Stimulated activated CD4-positive, alpha-beta T cell treated with anti-CD3 and anti-CD28 coated beads, Interleukin-15, amount 100 ng/mL, for 24 hours (primary cell): ENCODE measurements around the gene WDR47.
"Not testable (repeated sequence)": the region's sequence is repeated elsewhere in the genome, so short reads cannot be mapped to it uniquely, and the experiment has no call there.

ENCODE experiments used
- DNase-seq: peaks from one replicate; pipeline ENCODE4 v3.0.0-alpha.2; 2020

The WDR47 gene

DNA sequence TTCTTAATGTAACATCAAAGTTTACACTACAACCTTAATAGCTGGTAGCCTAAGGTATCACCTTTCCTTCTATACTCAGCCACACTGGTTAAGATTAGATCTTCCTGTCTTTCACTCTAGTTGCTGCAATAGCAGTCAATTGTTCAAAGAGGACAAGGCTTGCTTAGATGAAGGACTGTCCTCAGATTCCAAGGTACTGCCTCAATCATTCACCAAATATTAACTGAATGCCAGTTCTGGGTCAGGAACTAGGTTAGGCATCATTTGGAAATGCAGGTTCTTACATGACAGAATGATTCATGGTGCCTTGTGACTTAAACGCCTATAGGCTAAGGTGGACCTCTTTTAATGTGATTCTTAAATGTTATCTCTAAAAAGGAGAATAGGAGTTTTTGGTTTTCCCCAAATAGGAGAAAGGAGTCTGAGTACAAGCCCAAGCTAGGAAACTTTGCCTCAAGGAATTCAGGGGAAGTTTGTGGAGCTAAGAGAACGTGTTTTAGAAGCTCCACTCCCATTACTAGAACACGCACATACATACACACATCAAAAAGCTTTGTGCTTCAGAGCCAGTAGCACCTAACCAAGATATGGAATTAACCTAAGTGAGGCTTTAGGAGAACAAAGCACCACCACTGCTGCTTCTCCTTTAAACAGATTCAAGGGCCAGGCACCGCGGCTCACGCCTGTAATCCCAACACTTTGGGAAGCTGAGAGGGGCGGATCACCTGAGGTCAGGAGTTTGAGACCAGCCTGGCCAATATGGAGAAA is 8.5 kb upstream of the WDR47 start:
- no peak for DNase-seq

DNA sequence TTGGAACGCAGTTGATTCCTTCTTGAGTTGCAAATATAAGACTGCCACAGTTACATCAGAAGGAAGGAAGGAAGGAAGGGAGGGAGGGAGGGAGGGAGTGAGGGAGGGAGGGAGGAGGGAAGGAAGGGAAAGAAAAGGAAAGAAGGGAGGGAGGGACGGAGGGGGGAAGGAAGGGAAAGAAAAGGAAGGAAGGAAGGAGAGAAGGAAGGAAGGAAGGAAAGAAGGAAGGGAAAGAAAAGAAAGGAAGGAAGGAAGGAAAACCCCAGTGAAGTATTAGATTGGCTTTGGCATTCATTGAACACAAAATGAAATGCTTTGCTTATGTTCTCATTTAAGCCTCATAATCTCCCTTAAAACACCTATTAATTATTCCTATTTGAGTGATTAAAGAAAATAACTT is 6.4 kb upstream of the WDR47 start:
- DNase-seq = no peak

DNA sequence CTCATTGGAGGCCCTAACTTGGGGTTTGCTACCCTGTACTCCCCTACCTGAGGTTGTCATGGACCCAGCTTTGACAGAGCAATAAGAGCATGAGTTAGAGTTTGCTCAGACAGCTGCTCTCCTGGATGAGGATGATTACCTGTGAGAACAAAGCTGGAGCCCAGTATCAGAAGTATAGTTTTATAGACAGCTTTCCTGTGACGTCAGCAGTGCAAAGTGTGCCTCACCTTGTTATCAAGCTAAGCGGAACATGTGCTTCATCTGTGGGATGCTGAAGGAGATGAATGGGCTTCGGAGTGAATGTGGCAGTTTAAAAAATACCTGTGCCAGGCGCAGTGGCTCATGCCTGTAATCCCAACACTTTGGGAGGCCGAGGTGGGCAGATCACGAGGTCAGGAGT is 5.4 kb upstream of the WDR47 start:
- DNase-seq = no peak

DNA sequence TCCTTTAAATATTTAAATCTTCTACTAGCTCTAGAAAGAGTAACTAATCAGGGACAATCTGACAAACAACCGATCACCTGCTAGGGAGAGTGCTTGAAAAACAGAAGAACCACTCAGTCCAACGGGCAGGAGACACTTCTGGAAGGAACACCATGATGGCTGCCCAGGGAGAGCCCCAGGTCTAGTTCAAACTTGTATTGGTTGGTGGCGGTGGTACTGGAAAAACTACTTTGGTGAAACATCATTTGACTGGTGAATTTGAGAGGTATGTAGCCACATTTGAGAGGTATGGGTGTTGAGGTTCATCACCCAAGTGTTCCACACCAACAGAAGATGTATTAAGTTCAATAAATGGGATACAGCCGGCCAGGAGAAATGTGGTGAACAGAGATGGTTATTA is 4.8 kb upstream of the WDR47 start:
- no peak for DNase-seq

DNA sequence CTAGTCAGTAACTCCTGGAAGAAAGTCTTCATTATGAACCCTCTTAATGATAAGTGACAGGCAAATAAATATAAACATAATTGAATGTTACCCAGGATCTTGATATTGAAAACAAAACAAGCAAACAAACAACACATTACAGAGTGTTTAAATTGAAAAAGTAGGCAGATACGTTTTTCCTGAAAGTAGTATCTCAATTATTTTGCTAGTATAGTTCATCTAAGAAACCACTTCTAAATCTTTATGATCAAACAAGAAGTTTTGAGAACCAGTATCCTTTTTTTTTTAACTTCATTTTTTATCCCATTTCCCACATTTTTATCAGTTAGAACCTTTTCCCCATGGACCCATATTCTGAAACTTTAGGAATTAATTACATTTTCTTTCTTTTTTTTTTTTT is 3.7 kb upstream of the WDR47 start:
- DNase-seq = no peak

DNA sequence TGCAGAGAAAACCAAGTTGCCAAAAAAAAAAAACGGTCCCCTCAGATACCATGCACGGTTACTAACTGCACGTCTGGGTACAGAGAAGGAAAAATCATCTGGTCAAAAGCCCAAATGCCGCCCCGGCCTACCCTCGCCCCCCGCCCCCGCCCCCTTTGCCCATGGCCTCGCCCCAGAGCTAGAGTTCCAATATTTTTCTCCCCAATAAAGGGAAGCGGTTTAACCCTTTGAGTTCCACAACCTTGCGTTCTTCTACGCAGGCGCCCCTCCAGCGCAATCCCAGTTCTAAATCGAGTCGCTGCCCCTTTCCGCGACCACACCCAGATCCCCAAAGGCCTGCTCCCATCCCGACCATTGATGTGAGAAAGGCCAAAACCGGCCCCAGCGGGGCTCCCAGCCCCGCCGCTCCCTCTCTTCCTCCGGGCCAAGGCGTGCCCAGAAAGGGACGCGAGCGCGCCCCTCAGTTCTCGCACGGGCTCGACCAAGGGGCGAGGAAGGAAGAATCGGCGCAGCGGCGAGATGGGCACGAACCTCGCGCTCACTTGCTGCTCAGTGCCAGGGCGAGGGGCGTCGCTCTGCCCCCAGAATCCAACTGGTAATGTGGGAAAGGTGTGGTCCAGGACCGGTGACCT is 797 bp downstream of the WDR47 start:
- DNase-seq = peak; percentile 47

DNA sequence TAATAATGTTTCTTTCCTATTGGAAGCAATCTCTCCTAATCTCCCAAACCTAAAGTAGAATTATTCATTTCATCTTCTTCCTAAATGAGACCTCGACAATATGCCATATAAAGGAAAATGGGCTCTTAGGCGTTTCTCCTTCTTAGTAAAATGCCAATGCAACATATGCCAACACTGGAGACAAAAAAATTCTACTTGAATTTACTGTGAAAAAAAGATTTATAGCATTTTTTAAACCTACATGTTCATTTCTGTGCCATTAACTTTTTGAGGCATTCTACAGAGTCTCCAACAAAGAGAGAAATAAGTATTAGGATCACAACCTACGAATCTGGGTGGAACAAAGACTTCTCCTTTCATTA is 1.3 kb downstream of the WDR47 start:
- DNase-seq = no peak

DNA sequence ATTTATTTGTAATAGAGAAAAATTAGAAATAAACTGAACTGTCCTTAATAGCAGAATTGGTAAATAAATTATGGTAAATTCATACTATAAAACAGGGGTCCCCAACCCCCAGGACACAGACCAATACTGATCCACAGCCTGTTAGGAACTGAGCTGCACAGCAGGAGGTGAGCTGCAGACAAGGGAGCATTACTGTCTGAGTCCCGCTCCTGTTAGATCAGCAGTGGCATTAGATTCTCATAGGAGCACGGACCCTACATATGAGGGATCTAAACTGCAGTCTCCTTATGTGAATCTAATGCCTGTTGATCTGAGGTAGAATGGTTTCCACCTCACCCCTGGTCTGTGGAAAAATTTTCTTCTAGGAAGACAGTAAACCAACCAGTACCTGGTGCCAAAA is 7.5 kb downstream of the WDR47 start:
- no peak for DNase-seq

DNA sequence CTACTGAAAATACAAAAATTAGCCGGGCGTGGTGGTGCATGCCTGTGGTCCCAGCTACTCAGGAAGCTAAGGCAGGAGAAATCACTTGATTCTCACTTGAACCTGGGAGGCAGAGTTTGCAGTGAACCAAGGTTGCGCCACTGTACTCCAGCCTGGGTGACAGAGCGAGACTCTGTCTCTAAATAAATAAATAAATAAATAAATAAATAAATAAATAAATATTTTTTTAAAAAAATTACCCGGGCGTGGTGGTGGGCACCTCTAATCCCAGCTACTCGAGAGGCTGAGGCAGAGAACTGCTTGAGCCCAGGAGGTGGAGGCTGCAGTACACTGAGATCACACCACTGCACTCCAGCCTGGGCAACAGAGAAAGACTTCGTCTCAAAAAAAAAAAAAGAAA is 12.4 kb downstream of the WDR47 start:
- DNase-seq = not testable (repeated sequence)

DNA sequence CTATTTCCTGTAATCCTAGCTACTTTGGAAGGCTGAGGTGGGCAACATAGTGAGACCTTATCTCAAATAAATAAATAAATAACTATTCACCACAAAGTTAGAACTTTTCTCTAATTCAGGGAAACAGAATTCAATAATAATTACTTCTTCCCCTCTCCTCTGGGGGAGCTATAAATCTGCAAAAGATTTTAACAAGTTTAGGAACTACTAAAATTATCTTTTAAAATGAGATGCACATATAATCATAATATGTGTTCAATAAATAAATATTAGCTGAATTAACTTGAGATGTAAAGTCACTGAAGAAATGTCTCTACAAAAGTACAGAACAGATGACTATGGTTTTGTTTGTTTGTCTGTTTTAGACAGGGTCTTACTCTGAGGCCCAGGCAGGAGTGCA is 14.1 kb downstream of the WDR47 start:
- no peak for DNase-seq

DNA sequence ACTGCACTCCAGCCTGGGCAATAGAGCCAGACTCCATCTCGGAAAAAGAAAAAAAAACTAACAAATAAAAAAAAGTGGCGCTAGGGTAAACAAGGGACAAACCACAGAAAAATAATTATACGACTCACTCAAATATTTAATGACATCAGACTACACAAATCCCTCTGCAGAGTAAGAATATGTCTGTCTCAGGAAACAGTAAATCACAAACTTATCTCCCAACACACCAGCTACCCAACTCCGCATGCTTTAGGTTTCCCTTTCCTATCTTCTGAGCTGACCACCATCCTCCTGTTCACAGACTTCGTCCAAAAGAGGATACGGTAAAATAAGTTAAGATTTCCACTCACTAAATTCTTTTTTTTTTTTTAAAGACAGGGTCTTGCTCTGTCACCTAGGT is 16.2 kb downstream of the WDR47 start:
- DNase-seq = no peak

DNA sequence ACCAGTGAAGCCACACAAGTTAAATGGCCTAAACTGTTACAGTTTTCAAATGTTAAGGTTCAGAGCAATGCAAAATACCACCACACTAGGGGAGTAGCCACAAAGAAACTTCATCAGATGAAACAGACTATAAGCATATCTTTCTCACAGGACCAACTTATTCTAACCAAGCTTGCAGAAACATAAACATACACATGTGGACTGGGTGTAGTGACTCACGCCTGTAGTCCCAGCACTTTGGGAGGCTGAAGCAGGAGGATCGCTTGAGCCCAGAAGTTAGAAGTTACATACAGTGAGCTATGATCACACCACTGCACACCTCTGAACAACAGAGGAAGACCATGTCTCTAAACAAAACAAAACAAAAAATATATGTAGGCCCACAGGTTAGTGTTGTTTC is 17.3 kb downstream of the WDR47 start:
- DNase-seq = no peak

DNA sequence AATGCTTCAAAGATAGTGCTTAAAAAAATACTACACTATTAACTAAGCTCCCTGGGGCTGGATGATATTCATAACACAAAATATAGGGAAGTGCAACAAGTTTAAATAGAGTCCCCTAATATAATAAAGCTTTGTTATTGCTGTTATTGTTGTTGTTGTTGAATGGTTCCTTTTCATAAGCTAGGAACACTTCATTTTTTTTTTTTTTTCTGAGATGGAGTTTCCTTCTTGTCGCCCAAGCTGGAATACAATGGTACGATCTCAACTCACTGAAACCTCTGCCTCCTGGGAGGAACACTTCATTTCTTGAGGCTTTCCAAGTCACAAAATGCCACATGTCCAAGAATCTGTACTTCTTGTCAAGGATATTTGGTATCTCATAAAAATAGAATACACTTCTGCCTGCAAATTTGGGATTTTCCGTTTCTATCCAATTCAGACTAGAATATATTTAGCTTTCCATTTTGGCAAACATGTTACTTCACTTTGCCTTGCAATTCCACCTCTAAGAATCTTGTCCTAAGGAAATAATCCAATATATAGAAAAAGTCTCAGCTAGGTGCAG is 21.1 kb downstream of the WDR47 start:
- no peak for DNase-seq

DNA sequence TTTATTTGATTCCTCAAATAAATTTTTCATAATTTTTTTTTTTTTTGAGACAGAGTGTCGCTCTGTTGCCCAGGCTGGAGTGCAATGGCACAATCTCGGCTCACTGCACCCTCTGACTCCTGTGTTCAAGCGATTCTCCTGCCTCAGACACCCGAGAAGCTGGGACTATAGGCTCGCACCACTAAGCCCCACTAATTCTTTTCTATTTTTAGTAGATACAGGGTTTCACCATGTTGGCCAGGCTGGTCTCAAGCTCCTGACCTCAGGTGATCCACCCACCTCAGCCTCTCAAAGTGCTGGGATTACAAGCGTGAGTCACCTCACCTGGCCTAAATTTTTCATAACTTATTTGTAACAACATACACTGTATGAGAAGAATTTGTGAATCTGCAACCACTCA is 24.2 kb downstream of the WDR47 start:
- DNase-seq = not testable (repeated sequence)

DNA sequence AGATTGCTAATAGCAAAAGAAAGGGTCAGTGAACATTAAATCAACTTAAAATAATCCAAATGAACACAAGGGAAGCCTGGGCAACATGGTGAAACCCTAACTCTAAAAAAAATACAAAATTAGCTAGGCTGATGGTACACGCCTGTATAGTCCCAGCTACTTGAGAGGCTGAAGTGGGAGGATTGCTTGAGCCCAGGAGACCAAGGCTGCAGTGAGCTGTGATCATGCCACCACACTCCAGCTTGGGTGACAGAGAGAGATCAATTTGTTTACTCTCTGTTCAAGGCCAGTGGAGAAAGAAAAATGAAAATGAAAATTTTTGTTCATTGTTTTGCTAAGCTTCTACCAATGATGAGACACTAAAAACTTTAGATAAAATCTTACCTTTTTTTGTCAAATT is 24.8 kb downstream of the WDR47 start:
- DNase-seq = no peak

DNA sequence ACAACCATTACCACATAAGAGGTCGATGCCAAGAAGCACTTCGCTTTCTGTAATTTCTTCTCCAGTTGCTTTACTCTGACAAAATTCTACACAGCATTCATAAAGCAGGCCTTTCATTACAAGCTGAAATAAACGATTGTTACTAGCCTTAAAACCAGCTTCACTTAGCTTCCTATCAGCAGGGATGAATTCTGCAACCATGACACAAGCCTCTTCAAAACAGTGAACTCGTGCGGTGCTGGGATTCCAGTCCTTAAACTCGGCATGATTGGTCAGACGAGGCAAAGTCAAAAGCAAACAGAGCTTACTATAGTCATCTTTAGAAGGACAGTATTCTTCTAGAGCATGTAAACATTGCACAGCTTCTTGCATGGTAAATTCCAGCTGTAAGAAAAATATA is 30.6 kb downstream of the WDR47 start:
- no peak for DNase-seq

DNA sequence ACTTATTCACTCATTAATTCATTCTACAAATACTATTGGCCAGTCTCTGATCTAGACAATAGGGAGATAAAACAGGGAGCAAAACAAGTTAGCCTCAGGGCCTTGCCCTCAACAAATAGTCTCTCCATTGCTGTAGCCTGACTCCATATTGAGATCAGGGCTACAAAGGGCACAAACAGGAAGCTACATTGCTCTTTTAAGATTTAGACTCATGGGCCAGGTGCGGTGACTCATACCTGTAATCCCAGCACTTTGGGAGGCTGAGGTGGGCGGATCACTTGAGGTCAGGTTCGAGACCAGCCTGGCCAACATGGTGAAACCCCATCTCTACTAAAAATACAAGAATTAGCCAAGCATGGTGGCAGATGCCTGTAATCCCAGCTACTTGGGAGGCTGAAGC is 45.3 kb downstream of the WDR47 start:
- peak; percentile 26 for DNase-seq

DNA sequence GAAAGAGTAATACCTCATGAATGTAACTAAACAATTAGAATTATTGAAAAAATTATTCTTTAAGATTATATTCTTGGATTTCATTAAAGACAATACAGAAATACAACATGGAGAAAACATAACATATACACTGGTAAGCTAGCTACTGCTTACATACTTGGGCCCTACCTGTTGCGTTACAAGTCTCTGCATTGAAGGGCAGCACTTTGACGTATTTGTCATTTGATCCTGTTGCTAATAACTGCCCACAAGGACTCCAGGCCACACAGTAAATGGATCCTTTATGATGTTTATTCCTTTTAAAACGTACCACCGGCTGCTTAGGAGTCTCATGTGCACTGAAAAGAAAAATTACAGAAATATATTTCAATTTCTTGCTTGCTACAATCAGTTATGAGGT is 58.8 kb downstream of the WDR47 start:
- no peak for DNase-seq

DNA sequence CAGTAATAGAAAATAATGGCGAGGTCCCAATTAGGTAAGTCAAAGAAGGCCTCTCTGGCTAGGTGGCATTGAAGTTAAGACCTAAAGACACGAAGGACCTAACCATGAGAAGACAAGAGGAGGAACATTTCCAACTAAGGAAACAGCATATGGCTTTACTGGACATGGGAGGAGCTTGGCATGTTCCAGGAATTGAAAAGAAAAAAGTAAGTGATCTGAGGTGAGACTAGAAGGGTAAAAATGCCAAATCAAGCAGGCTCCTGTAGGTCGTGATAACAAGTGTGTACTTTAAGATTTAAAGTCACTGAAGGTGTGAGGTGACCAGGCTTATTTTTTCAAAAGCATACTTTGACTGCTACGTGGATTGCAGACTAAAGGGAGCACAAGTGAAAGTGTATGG is 65.2 kb downstream of the WDR47 start:
- no peak for DNase-seq

DNA sequence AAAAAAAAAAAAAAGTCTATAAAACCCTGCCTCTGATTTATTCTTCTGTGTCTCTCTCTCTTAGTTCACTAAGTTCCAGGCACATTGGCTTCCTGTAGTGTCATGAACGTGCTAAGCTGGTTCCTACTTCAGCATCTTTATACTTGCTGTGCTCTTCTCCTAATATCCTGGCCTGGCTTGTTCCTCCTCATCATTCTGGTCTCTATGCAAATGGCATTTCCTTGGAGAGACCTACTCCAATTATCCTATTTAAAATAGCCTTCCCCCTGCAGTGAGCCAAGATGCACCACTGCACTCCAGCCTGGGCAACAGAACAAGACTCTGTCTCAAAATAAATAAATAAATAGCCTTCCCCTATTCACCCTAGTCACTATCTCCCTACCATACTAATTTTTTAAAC is 69.0 kb downstream of the WDR47 start:
- DNase-seq = no peak

DNA sequence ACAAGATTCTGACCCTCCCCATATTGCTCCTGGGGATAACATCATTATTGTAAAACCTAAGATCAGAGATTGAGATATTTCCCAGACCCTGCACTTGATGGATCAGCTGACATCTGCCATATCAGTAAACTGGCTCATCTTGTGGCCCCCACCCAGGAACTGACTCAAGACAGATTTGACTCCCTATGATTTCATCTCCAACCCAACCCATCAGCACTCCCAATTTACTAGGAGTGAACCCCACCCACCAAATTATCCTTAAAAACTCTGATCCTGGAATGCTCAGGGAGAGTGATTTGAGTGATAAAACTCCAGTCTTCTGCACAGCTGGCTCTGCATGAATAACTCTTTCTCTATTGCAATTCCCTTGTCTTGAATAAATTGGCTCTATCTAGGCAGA is 72.6 kb downstream of the WDR47 start:
- DNase-seq = no peak

DNA sequence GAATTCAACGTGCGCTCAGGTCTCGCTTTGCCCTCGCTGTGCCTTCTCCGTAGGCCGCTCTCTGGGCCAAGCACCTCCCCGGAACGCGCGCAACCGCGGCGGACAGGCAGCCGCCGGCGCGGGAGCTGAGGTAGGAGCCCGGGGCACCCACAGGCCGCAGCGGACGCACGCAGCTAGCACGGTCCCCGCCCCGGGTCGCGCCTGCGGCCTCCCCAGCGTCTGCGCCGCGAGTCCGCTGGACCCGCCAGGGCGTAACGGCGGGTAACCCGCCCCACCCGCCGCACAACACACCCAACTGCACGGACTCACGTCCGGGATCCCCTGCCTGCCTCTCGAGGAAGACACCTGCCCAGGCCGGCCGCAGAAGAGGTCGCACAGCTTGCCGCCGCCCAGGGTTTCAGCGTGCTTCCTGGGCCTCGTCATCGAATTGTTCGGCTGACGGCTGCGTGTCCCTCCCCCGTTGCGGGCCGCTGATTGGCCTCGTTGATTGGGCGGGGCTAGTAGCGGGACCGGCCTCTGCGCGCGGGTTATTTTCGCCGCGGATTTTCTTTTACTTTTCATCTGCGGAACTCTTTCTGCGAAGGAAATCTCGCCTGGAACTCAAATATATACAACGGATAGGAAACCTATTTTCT is 78.7 kb downstream of the WDR47 start, which contains the start of gene CLCC1:
Gene CLCC1 (minus strand): TSS at position 433 of the 635 bp plus-strand sequence. CDS start 13,047 bp downstream, outside the sequence.
- DNase-seq = peak; percentile 96

DNA sequence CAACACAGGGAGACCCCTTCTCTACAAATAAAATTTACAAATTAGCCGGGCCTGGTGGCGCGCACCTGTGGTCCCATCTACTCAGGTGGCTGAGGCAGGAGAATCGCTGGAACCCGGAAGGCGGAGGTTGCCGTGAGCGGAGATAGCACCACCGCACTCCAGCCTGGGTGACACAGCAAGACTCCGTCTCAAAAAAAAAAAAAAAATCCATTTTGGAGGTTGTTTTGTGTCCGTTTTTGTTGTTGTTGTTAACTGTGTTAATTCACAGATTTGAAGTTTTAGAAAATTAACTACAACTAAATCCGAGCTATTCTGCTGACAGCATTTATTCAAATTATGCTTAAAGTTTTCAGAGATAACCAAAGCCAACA is 79.2 kb downstream of the WDR47 start:
- DNase-seq = peak; percentile 57
